K562 (cell line): ENCODE measurements around the gene DEPDC4.

Experiments used
- CREB3 ChIP-seq: fragments of 450-650 bp; conservative IDR thresholded peaks from 2 replicates; pipeline ENCODE4 v1.6.1; 2016; ENCODE audit warnings: missing genetic modification characterization, low read depth, mild to moderate bottlenecking, missing compliant biosample characterization, moderate library complexity
- ELF2 ChIP-seq: fragments of 250-450 bp; sonication (Bioruptor Pico); IDR thresholded peaks from 2 replicates; pipeline ENCODE4 v1.5.0; 2021; ENCODE audit warnings: mild to moderate bottlenecking
- EZH2 ChIP-seq: IDR thresholded peaks from 2 replicates; pipeline ENCODE4 v1.6.1; 2012; ENCODE audit warnings: low read depth, mild to moderate bottlenecking, inconsistent platforms, low read length, borderline replicate concordance
- IRF2 ChIP-seq: sonication (generic); formaldehyde crosslinking; IDR thresholded peaks from 2 replicates; pipeline ENCODE4 v1.8.1; 2022; ENCODE audit warnings: mild to moderate bottlenecking, missing genetic modification reagents
- TF ChIP-seq, protein P1 (sequence below), 2 experiments: fragments of 450-650 bp in 1 of 2; sonication (generic) in 1 of 2; formaldehyde crosslinking in 1 of 2; IDR thresholded peaks in 1 of 2; conservative IDR thresholded peaks in 1 of 2; 2 replicates each; pipeline versions ENCODE4 v1.6.1 to v1.8.1; 2016 to 2023; ENCODE audit warnings: mild to moderate bottlenecking in 2 of 2, moderate library complexity in 2 of 2, inconsistent platforms in 1 of 2, missing genetic modification reagents in 1 of 2

- TF ChIP-seq IRF2, result no peak
- TF ChIP-seq, protein P1, sequence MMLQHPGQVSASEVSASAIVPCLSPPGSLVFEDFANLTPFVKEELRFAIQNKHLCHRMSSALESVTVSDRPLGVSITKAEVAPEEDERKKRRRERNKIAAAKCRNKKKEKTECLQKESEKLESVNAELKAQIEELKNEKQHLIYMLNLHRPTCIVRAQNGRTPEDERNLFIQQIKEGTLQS (IDR thresholded peaks at IDR 0.05), result no peak
- TF ChIP-seq, protein P1 (CRISPR knock-in tag; conservative IDR thresholded peaks at IDR 0.05), result no peak
- no peak for TF ChIP-seq ELF2 (CRISPR knock-in tag)
- TF ChIP-seq EZH2, result no peak
- TF ChIP-seq CREB3 (tag), result no peak
Measured at GRCh38 chr12:100295764-100296555, 29.1 kb upstream of the DEPDC4 start.
